CD4-positive, alpha-beta T cell treated with Interleukin-4 for 1 hour (primary cell): ENCODE data around the gene BATF3.

Experiments used
- DNase-seq, 2 donors: peaks; one replicate each; pipeline ENCODE4 v3.0.0-alpha.2; 2020 to 2022

BATF3 gene

GRCh38 chr1:212703991-212704564 is 4.4 kb upstream of the BATF3 start:
- no peak for DNase-seq

GRCh38 chr1:212702672-212703071 is 3.0 kb upstream of the BATF3 start:
- DNase-seq, result no peak

GRCh38 chr1:212701910-212702309 is 2.3 kb upstream of the BATF3 start:
- DNase-seq, result no peak

GRCh38 chr1:212700892-212701819 is 1.5 kb upstream of the BATF3 start:
- DNase-seq, result peak in 1 of 2 donors; percentile 22

GRCh38 chr1:212700223-212700891 is 717 bp upstream of the BATF3 start:
- peak; percentile 28 to 63 for DNase-seq

- DNase-seq, result peak; percentile 37 to 45
These were observed 476 bp downstream of the BATF3 start for GRCh38 chr1:212699104-212699624.

GRCh38 chr1:212698467-212699103 is 1.1 kb downstream of the BATF3 start:
- DNase-seq, result no peak

- DNase-seq, result no peak
These were observed 2.8 kb downstream of the BATF3 start for GRCh38 chr1:212696721-212697331.

GRCh38 chr1:212692774-212693644 is 6.6 kb downstream of the BATF3 start:
- DNase-seq, result no peak

- no peak for DNase-seq
These were observed 8.0 kb downstream of the BATF3 start for GRCh38 chr1:212691561-212692071.

- no peak for DNase-seq
These were observed 8.7 kb downstream of the BATF3 start for GRCh38 chr1:212690816-212691403.

GRCh38 chr1:212689758-212690529 is 9.7 kb downstream of the BATF3 start:
- no peak for DNase-seq

GRCh38 chr1:212689196-212689725 is 10.4 kb downstream of the BATF3 start:
- DNase-seq, result no peak

GRCh38 chr1:212688341-212689047 is 11.1 kb downstream of the BATF3 start:
- DNase-seq, result no peak

- no peak for DNase-seq
These were observed 11.8 kb downstream of the BATF3 start for GRCh38 chr1:212687811-212688210.

- DNase-seq, result no peak
These were observed 13.0 kb downstream of the BATF3 start for GRCh38 chr1:212686591-212686990.

- DNase-seq, result no peak
These were observed 13.6 kb downstream of the BATF3 start for GRCh38 chr1:212686069-212686468.

GRCh38 chr1:212685429-212685828 is 14.2 kb downstream of the BATF3 start:
- DNase-seq, result no peak

GRCh38 chr1:212684521-212685090 is 15.0 kb downstream of the BATF3 start:
- DNase-seq, result no peak
